ENCODE data around the gene SPANXN4. TPM values are rescaled to one million over a fixed set of nuclear protein-coding genes. Genes with fewer than 3 reads are reported as not detected.

The SPANXN4 gene
- total RNA-seq, 2 donors from 2014 or later = not detected

DNA sequence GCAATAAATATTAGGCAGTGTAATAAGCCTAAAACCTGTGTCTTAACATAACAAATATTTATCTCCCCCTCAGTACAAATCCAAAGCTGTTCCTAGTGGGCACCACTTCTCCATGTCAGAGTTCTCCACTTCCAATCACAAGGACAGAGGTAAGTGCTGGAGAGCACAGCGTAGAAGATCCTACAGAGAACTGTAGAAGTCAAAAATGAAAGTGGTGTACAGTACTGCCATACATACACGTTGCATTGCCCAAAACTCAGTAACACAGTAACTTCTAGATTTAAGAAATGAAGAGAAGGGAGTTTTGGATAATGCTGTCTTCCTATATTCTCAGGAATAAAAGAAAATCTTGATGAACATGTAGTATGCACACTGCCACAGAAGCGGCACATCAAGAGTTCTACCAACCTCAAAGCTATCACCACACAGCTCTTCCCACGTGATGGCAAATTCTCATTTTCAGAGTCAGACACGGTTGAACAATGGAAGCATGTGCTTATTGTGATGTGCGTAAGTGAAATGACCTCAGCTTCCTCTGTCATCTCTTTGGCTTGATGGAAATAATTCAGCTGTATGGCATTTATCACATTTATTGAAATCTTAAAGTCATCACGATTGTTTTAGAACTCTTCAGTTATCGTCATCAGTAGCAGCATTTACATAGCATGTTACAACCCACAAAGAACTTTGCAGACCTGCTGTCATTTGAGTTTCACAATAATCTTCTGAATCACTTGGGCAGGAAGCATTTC lies 27.1 kb upstream of the SPANXN4 start:
- intact Hi-C loops (cut with DNase I) = no loop called here

GRCh38 chrX:142999199-142999701 lies 26.5 kb upstream of the SPANXN4 start:
- no peak for DNase-seq

More for the DNA sequence above, 27.1 kb upstream of the SPANXN4 start:
- H3K4me1 ChIP-seq = no peaks in the 10 kb centered on the region
- TF ChIP-seq, protein P1, sequence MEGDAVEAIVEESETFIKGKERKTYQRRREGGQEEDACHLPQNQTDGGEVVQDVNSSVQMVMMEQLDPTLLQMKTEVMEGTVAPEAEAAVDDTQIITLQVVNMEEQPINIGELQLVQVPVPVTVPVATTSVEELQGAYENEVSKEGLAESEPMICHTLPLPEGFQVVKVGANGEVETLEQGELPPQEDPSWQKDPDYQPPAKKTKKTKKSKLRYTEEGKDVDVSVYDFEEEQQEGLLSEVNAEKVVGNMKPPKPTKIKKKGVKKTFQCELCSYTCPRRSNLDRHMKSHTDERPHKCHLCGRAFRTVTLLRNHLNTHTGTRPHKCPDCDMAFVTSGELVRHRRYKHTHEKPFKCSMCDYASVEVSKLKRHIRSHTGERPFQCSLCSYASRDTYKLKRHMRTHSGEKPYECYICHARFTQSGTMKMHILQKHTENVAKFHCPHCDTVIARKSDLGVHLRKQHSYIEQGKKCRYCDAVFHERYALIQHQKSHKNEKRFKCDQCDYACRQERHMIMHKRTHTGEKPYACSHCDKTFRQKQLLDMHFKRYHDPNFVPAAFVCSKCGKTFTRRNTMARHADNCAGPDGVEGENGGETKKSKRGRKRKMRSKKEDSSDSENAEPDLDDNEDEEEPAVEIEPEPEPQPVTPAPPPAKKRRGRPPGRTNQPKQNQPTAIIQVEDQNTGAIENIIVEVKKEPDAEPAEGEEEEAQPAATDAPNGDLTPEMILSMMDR (IDR thresholded peaks at IDR 0.05) = no peak
- no peaks in the 10 kb centered on the region for H3K9me3 ChIP-seq
- DNase-seq = no peak
- no peaks in the 10 kb centered on the region for H3K27me3 ChIP-seq
- H3K9ac ChIP-seq (ENCODE audit: low read depth in 2 of 2, low read length in 2 of 2) = no peak overlapping the region
- H3K4me3 ChIP-seq = no peak overlapping the region
- H3K36me3 ChIP-seq = no peaks in the 10 kb centered on the region
- no peak overlapping the region for H3K27ac ChIP-seq

DNA sequence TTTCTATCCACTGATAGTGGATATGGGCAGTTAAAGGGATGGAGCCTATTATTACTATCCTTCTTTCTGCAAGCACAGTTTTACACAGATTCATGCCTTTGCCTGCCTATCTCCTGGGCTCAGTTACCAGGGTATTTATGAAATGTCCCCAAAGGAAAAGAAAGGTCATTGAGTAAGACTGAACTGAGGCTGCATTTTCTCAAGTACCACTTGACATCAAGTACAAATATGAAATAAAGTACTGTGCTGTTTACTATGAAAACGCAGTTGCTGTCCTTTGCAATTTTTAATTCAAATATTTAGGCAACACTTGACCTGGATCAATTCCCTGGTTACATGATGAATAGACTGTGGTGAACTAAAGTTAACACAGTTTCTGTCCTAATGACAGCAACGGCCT lies 23.5 kb upstream of the SPANXN4 start:
- no peak overlapping the region for H3K9ac ChIP-seq (ENCODE audit: low read depth in 2 of 2, low read length in 2 of 2)
- no peak for DNase-seq
- H3K27me3 ChIP-seq = no peaks in the 10 kb centered on the region
- no peak overlapping the region for H3K27ac ChIP-seq
- no peaks in the 10 kb centered on the region for H3K9me3 ChIP-seq
- TF ChIP-seq, protein P1 (IDR thresholded peaks at IDR 0.05) = no peak
- no peaks in the 10 kb centered on the region for H3K36me3 ChIP-seq
- no peak overlapping the region for H3K4me3 ChIP-seq
- no peaks in the 10 kb centered on the region for H3K4me1 ChIP-seq
- intact Hi-C loops (cut with DNase I) = no loop called here

More at GRCh38 chrX:142999199-142999701, 26.5 kb upstream of the SPANXN4 start:
- intact Hi-C loops (cut with DNase I) = no loop called here
- Histone ChIP-seq H3K9ac (ENCODE audit: low read depth in 2 of 2, low read length in 2 of 2) (no peak overlapping the region), H3K4me3 (no peak overlapping the region), H3K4me1 (no peaks in the 10 kb centered on the region), H3K27me3 (no peaks in the 10 kb centered on the region), H3K27ac (no peak overlapping the region), H3K9me3 (no peaks in the 10 kb centered on the region), H3K36me3 (no peaks in the 10 kb centered on the region)
- TF ChIP-seq, protein P1 (IDR thresholded peaks at IDR 0.05) = no peak

DNA sequence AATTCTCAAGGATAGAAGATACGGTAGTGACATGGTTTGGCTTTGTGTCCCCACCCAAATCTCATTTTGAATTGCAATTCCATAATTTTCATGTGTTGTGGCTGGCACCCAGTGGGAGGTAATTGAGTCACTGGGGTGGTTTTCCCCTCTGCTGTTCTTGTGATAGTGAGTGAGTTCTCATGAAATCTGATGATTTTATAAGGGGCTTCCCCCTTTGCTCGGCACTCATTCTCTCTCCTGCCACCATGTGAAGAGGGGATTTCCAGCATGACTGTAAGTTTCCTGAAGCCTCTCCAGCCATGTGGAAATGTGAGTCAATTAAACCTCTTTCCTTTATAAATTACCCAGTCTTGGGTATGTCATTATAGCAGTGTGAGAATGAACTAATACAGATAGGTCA lies 8.5 kb upstream of the SPANXN4 start:
- H3K9me3 ChIP-seq = no peaks in the 10 kb centered on the region
- no peaks in the 10 kb centered on the region for H3K27me3 ChIP-seq
- no peak overlapping the region for H3K27ac ChIP-seq
- intact Hi-C loops (cut with DNase I) = no loop called here
- no peak for DNase-seq
- TF ChIP-seq, protein P1 (IDR thresholded peaks at IDR 0.05) = no peak
- no peak overlapping the region for H3K9ac ChIP-seq (ENCODE audit: low read depth in 2 of 2, low read length in 2 of 2)
- H3K36me3 ChIP-seq = no peaks in the 10 kb centered on the region
- no peak overlapping the region for H3K4me3 ChIP-seq
- no peaks in the 10 kb centered on the region for H3K4me1 ChIP-seq

DNA sequence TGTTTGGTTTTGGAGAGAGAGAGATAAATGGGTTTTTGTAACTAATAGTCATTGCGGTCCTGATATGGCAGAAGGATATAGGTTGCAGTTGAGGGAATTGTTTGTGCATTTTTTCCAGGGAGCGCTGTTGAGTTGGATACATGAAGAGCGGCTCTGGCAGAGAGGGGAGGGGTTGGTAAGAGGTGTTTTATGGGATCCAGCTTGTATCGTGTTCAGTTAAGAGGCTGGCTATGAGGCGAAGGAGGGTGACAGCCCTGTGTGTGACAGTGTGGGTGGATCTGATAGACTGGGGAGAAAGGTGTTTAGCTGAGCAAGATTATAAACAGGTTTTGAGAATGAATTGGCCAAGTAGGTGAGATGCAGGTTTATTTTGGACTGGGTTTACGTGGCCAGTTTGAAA lies 1.5 kb downstream of the SPANXN4 start:
- no peak for DNase-seq
- Histone ChIP-seq H3K9me3 (no peaks in the 10 kb centered on the region), H3K36me3 (no peaks in the 10 kb centered on the region), H3K27me3 (no peaks in the 10 kb centered on the region), H3K4me3 (no peak overlapping the region), H3K27ac (no peak overlapping the region), H3K9ac (ENCODE audit: low read depth in 2 of 2, low read length in 2 of 2) (no peak overlapping the region), H3K4me1 (no peaks in the 10 kb centered on the region)
- TF ChIP-seq, protein P1 (IDR thresholded peaks at IDR 0.05) = no peak
- intact Hi-C loops (cut with DNase I) = no loop called here
